Mucosa of rectum (tissue), 2 donors: ENCODE data around the gene MED16.
A peak's percentile ranks its signal among the peaks of the same experiment; 100 is the strongest.

Source experiments
- H3K27ac ChIP-seq, 2 donors: one replicate each; pipeline ENCODE4 v1.7.0; 2013; ENCODE audit warnings: inconsistent platforms in 2 of 2, low read depth in 2 of 2, low read length in 2 of 2
- H3K27me3 ChIP-seq, 2 donors: one replicate each; pipeline ENCODE4 v1.7.0; 2013; ENCODE audit warnings: low read length in 2 of 2; ENCODE audit not compliant: control insufficient read depth in 2 of 2, insufficient read depth in 2 of 2
- H3K36me3 ChIP-seq, 2 donors: one replicate each; pipeline ENCODE4 v1.7.0; 2013; ENCODE audit warnings: low read length in 2 of 2; ENCODE audit not compliant: control insufficient read depth in 2 of 2, insufficient read depth in 2 of 2
- H3K4me1 ChIP-seq, 2 donors: one replicate each; pipeline ENCODE4 v1.7.0; 2013; ENCODE audit warnings: low read length in 2 of 2, mild to moderate bottlenecking in 1 of 2; ENCODE audit not compliant: control insufficient read depth in 2 of 2, insufficient read depth in 2 of 2
- H3K4me3 ChIP-seq, 2 donors: one replicate each; pipeline ENCODE4 v1.7.0; 2013; ENCODE audit warnings: low read length in 2 of 2
- H3K9ac ChIP-seq, 2 donors: one replicate each; pipeline ENCODE4 v1.7.0; 2013; ENCODE audit warnings: low read length in 2 of 2, low read depth in 1 of 2, mild to moderate bottlenecking in 1 of 2
- H3K9me3 ChIP-seq, 2 donors: one replicate each; pipeline ENCODE4 v1.7.0; 2013; ENCODE audit warnings: low read length in 2 of 2; ENCODE audit not compliant: control insufficient read depth in 2 of 2
- donor health status: healthy.
- donor health status: Normal muscosa, but diverticular disease.

Gene MED16

GRCh38 chr19:907183-907853, 14.3 kb upstream of the MED16 start:
- Histone ChIP-seq H3K36me3 (no peaks in the 10 kb centered on the region), H3K27me3 (no peaks in the 10 kb centered on the region), H3K4me3 (no peak overlapping the region), H3K27ac (peak overlapping the region in 1 of 2 donors; percentile 32), H3K4me1 (peaks cover 10 to 18% of the 10 kb centered on the region in 2 donors), H3K9me3 (no peaks in the 10 kb centered on the region), H3K9ac (no peak overlapping the region)

- Histone ChIP-seq H3K36me3 (peaks cover 0 to 2% of the 10 kb centered on the region in 2 donors), H3K9ac (no peak overlapping the region), H3K4me1 (peaks cover 10 to 18% of the 10 kb centered on the region in 2 donors), H3K27me3 (no peaks in the 10 kb centered on the region), H3K4me3 (no peak overlapping the region), H3K27ac (no peak overlapping the region), H3K9me3 (no peaks in the 10 kb centered on the region)
Observed at GRCh38 chr19:906480-906879, 13.5 kb upstream of the MED16 start.

GRCh38 chr19:904545-904944, 11.6 kb upstream of the MED16 start:
- no peak overlapping the region for H3K27ac ChIP-seq
- H3K27me3 ChIP-seq, result no peaks in the 10 kb centered on the region
- H3K9me3 ChIP-seq, result no peaks in the 10 kb centered on the region

DNA sequence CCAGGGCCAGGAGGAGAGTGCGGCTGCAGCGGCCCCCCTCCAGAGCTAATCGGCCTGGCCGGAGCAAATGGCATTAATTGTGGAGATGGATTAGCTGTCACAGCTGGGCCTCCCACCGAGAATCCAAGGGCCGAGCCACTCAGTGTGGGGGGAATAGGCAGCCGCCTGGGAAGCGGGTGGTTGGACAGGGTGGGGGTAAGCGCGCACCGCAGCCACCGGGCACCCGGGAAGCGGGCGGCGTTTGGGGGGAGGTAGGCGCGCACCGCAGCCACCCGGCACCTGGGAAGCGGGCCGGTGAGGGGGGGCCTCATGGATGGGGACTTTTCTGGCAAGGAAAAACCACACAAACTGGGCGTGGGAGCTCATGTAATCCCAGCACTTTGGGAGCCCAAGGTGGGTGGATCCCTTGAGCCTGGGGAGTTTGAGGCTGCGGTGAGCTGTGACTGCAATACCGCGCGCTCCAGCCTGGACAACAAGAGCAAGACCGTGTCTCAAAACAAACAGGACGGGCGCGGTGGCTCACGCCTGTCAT, 10.3 kb upstream of the MED16 start:
- no peak overlapping the region for H3K9ac ChIP-seq
- peaks cover 2 to 3% of the 10 kb centered on the region in 2 donors for H3K4me1 ChIP-seq
- no peaks in the 10 kb centered on the region for H3K27me3 ChIP-seq
- no peak overlapping the region for H3K4me3 ChIP-seq
- H3K27ac ChIP-seq, result no peak overlapping the region
- no peaks in the 10 kb centered on the region for H3K9me3 ChIP-seq
- peaks cover 0 to 5% of the 10 kb centered on the region in 2 donors for H3K36me3 ChIP-seq

More at GRCh38 chr19:904545-904944, 11.6 kb upstream of the MED16 start:
- H3K9ac ChIP-seq, result no peak overlapping the region
- H3K4me1 ChIP-seq, result peaks cover 7 to 11% of the 10 kb centered on the region in 2 donors
- H3K4me3 ChIP-seq, result no peak overlapping the region
- peaks cover 0 to 5% of the 10 kb centered on the region in 2 donors for H3K36me3 ChIP-seq

GRCh38 chr19:902446-903226, 9.6 kb upstream of the MED16 start:
- no peaks in the 10 kb centered on the region for H3K9me3 ChIP-seq
- no peaks in the 10 kb centered on the region for H3K27me3 ChIP-seq
- H3K36me3 ChIP-seq, result peaks cover 0 to 5% of the 10 kb centered on the region in 2 donors
- no peak overlapping the region for H3K27ac ChIP-seq
- H3K4me1 ChIP-seq, result peaks cover 0 to 3% of the 10 kb centered on the region in 2 donors
- H3K9ac ChIP-seq, result no peak overlapping the region
- H3K4me3 ChIP-seq, result no peak overlapping the region

- no peak overlapping the region for H3K27ac ChIP-seq
- H3K4me1 ChIP-seq, result peaks cover 0 to 3% of the 10 kb centered on the region in 2 donors
- H3K4me3 ChIP-seq, result no peak overlapping the region
- H3K9ac ChIP-seq, result no peak overlapping the region
- no peaks in the 10 kb centered on the region for H3K27me3 ChIP-seq
- peaks cover 0 to 7% of the 10 kb centered on the region in 2 donors for H3K36me3 ChIP-seq
- H3K9me3 ChIP-seq, result no peaks in the 10 kb centered on the region
Observed at GRCh38 chr19:902093-902370, 9.0 kb upstream of the MED16 start.

- H3K9ac ChIP-seq, result no peak overlapping the region
- H3K4me1 ChIP-seq, result peaks cover 0 to 1% of the 10 kb centered on the region in 2 donors
- H3K27me3 ChIP-seq, result no peaks in the 10 kb centered on the region
- H3K36me3 ChIP-seq, result peaks cover 0 to 9% of the 10 kb centered on the region in 2 donors
- H3K27ac ChIP-seq, result no peak overlapping the region
- no peaks in the 10 kb centered on the region for H3K9me3 ChIP-seq
- no peak overlapping the region for H3K4me3 ChIP-seq
Observed at GRCh38 chr19:901216-902092, 8.5 kb upstream of the MED16 start.

DNA sequence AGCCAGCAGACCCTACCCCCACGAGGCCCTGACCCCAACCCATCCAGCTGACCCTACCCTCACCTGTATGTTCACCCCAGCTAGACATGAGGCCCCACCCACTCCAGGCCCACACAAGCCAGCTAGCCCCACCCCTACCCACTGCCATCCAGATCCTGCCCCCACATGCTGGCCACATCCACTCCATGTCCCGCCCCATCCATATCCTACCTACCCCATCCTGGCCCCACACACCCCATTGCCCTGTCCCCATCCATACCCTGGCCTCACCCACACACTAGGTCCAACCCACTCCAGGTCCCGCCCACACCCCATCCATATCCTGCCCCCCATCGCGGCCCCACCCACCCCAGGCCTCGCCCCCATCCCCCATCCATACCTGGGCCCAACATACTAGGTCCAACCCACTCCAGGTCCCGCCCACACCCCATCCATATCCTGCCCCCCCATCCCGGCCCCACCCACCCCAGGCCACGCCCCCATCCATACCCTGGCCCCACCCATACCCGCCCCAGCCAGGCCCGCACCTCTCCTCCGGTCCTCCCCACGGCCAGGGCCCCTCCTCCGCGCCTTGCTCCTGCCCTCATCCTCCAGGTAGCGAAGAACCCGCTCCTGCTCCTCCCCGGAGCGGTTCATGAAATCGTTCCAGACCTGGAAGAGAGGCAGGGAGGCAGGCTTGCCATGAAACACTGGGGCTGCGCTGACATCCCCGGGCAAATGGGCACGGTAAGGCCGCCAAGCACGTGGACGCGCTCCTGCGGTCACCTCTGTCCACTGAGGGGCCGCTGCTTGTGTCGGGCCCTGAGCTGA, 7.5 kb upstream of the MED16 start:
- H3K27ac ChIP-seq, result no peak overlapping the region
- H3K4me3 ChIP-seq, result no peak overlapping the region
- H3K36me3 ChIP-seq, result peaks cover 0 to 9% of the 10 kb centered on the region in 2 donors
- H3K9ac ChIP-seq, result no peak overlapping the region
- no peaks in the 10 kb centered on the region for H3K9me3 ChIP-seq
- H3K4me1 ChIP-seq, result no peaks in the 10 kb centered on the region
- no peaks in the 10 kb centered on the region for H3K27me3 ChIP-seq

DNA sequence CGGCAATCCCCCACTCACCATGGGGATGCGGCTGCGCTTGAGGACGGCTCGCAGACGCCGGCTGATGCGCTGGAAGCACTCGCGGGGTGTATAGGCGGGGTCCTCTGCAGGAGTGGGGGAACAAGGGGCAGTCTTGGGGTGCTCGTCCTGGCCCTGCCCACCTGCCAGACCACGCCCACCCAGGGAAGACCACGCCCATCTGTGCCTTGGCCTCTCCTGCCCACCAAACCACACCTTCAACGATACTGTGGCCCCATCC, 7.0 kb upstream of the MED16 start:
- Histone ChIP-seq H3K9me3 (no peaks in the 10 kb centered on the region), H3K27me3 (no peaks in the 10 kb centered on the region), H3K36me3 (peaks cover 0 to 9% of the 10 kb centered on the region in 2 donors), H3K27ac (no peak overlapping the region), H3K4me3 (no peak overlapping the region), H3K9ac (no peak overlapping the region), H3K4me1 (no peaks in the 10 kb centered on the region)
